HG02588 (cell line): Measurements from ENCODE around the gene NPPB.
"Not testable (repeated sequence)": the region's sequence is repeated elsewhere in the genome, so short reads cannot be mapped to it uniquely, and the experiment has no call there.

Experiments
- ATAC-seq: cut with Tn5 transposase; IDR thresholded peaks from one replicate; pipeline ENCODE4 v1.9.1; 2021; ENCODE audit warnings: mild to moderate bottlenecking, moderate library complexity; ENCODE audit not compliant: unreplicated experiment

NPPB gene

GRCh38 chr1:11858613-11858967, at the start of gene NPPB:
Gene NPPB (minus strand): TSS chr1:11858945. CDS start chr1:11858833, 112 bp downstream.
- no peak for ATAC-seq

- peak; percentile 44 for ATAC-seq
Observed at GRCh38 chr1:11908095-11908675, 49.4 kb upstream of the NPPB start.

DNA sequence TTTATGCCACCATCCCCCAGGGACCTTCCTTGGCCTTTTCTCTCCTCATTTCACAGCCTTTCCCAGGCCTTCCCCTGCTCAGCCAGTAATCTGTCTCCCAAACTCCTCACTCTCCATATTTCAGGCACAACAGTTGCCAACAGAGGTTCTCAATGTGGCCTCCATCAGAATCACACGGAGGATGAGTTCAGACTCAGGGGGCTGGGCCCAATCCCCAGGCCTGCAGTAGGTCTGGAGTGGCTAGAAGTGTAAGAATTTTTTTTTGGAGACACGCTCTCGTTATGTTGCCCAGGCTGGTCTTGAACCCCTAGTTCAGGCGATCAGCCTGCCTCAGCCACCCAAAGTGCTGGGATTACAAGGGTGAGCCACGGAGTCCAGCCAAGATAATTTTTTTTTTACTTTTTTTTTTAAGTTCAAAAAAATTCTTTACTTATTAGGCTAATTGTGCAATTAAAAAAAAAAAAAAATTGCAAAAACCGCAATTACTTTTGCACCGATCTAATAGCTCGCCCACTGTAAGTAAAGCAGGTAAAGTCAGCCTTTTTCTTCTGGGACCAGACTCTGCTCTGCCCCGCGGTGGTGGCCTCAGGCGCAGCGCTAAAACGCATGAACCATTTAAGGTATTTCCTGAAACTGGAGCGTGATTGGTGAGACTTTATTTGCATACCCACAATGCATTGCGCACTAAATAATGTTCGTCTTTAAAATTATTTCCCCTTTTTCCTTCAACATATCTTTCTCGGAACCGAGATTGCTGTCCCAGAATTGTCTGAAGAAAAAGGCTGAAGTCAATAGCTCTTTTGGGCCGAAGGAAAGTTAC, 48.7 kb upstream of the NPPB start:
- ATAC-seq, result peak; percentile 47

- no peak for ATAC-seq
Observed at GRCh38 chr1:11906870-11907269, 48.1 kb upstream of the NPPB start.

DNA sequence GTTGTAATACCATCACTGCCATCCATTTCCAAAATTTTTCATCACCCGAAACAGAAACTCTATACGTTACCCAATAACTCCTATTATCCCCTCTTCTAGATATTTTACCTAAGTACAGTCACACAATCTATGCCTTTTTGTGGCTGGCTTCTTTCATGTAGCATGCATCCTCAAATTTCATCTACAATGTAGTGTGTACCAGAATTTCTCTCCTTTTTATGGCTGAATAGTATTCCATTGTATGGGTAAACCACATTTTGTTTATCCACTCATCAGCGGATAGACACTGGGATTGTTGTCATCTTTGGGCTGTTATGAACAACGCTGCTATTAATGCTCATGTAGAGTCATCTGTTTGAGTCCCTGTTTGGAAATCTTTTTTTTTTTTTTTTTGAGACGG, 46.2 kb upstream of the NPPB start:
- no peak for ATAC-seq

DNA sequence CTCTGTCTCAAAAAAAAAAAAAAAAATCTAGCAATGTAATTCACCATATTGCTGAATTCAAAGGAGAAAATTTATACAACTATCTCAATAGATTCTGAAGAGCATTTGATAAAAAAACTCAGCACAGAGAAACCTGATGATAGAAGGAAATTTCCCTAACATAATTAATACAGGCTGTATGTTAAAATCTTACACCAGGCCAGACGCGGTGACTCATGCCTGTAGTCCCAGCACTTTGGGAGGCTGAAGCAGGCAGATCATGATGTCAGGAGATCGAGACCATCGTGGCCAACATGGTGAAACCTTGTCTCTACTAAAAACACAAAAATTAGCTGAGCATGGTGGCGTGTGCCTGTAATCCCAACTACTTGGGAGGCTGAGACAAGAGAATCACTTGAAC, 45.4 kb upstream of the NPPB start:
- ATAC-seq, result not testable (repeated sequence)

- ATAC-seq, result no peak
Observed at GRCh38 chr1:11903210-11903609, 44.5 kb upstream of the NPPB start.

GRCh38 chr1:11901446-11901845, 42.7 kb upstream of the NPPB start:
- ATAC-seq, result not testable (repeated sequence)

GRCh38 chr1:11898831-11899467, 40.2 kb upstream of the NPPB start:
- ATAC-seq, result no peak

GRCh38 chr1:11898086-11898785, 39.5 kb upstream of the NPPB start:
- no peak for ATAC-seq

DNA sequence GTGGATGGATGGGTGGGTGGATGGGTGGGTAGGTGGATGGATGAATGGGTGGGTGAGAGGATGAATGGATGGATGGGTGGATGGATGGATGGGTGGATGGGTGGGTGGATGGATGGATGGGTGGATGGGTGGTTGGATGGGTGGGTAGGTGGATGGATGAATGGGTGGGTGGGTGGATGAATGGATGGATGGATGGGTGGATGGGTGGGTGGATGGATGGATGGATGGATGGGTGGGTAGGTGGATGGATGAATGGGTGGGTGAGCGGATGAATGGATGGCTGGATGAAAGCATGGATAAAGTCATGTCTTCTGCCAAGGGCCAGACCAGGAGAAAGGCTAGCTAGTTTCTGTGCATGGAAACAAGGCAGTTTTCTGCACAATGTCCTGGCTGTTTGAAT, 35.8 kb upstream of the NPPB start:
- ATAC-seq, result not testable (repeated sequence)

GRCh38 chr1:11893907-11894251, 35.1 kb upstream of the NPPB start:
- no peak for ATAC-seq

DNA sequence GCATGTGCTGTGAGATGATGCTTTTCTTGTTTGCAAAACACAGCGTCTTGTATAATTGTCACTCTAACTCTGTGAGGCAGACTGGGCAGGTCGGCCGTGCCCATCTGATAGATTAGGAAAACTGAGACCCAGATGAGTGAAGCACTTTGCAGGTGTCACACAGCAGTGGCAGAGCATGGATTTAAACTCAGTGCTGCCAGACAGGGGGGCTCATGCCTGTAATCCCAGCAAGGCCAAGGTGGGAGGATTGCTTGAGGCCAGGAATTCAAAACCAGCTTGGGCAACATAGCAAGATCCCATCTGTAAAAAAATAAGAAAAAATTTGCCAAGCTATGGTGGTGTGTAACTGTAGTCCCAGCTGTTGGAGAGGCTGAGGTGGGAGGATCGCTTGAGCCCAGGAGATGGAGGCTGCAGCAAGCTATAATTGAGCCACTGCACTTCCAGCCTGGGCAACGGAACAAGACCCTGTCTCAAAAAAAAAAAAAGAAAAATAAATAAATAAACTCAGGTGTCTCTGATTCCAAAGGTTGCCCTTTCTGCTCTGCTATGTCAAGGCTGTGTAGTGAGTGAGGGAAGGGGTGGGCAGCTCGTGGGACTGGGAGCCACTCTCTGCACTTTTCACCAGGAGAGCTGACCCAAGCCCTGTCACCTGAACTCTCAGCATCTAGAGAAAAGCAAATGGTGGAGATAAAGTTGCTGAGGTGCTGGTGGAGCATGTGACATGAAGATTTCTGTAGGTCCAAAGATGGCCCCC, 32.9 kb upstream of the NPPB start:
- ATAC-seq, result no peak

DNA sequence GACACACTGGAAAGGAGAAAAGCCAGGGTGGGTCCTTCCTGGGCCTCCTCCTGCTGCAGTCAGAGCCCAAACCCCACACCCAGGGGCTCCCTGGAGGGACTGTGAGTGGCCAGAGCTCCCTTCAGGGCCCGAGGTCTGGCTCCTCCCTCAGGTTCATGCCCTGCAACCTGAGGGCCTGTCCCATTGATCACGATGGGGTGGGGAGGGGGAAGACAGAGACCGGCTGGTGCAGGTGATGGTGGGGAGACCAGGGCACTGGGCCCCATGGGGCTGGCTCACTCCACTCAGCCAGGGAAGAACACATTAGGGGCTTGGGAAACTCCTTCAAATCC, 30.1 kb upstream of the NPPB start:
- ATAC-seq, result no peak

GRCh38 chr1:11888206-11888876, 29.6 kb upstream of the NPPB start:
- no peak for ATAC-seq

GRCh38 chr1:11887666-11888007, 28.9 kb upstream of the NPPB start:
- ATAC-seq, result no peak

- no peak for ATAC-seq
Observed at GRCh38 chr1:11886986-11887665, 28.4 kb upstream of the NPPB start.

DNA sequence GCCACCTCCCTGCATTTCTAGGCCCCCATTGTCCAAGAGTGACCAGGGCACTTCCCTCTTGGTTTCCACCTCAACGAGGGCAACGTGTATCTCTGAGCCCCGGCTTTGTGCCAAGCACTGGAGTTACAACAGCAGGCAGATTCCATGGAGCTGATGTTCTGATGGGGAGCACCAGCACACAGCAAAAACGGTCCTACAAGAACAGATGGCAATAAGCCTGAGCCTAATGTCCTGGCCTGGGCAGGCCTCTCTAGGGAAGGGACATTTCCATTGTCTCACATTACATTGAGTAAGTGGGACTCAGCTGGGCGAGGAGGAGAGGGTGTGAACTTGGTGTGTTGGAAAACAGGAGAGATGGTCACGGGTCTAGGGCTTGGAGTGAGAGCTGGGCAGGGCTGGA, 27.2 kb upstream of the NPPB start:
- ATAC-seq, result no peak

DNA sequence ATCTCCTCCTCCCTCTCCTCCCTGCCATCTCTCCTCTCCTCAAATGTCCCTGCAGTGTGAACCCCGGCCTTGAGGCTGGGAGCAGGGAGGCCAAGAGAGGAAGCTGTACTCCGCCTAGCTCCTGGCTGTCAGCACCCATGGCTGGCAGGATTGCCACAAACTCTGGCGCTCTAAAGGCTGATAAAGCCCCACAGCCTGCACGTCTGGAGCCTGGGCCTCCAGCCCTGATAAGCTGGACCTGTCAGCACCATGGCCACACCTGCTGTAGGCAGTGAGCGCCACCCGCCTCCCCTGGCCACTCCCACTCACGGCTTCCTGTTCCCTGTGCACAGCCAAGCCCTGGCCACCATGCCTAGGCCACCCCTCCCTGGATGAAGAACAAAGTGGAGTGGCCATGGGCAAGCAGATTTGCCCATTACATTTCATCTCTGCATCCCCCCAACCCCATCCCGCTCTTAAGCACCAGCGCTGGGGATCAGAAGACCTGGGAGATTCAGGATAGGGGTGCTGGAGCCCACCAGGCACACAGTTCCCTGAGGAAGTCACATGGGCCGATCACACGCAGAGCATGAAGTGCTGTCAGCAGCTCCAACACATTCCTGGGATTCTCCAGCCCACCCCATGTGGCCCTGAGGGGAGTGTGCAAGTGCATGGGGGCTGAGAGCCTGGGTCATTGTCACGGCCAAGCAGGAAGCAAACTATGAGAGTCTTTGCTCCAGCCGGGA, 24.2 kb upstream of the NPPB start:
- ATAC-seq, result no peak
